Retinal pigment epithelial cell (primary cell): ENCODE measurements around the gene RPS16.
"Not testable (repeated sequence)": the region's sequence is repeated elsewhere in the genome, so short reads cannot be mapped to it uniquely, and the experiment has no call there.

ENCODE experiments used
- DNase-seq: peaks from one replicate; pipeline ENCODE4 v3.0.0-alpha.2; 2010; ENCODE audit warnings: low read depth
- H3K4me3 ChIP-seq: 2 replicates; pipeline ENCODE4 v1.5.1; 2011; ENCODE audit warnings: mild to moderate bottlenecking, low read length, control low read depth, moderate library complexity
- TF ChIP-seq, protein P1 (sequence below): conservative IDR thresholded peaks from 2 replicates; pipeline ENCODE4 v1.5.1; 2011; ENCODE audit warnings: low read depth, low read length, control low read depth, inconsistent platforms

Gene RPS16

DNA sequence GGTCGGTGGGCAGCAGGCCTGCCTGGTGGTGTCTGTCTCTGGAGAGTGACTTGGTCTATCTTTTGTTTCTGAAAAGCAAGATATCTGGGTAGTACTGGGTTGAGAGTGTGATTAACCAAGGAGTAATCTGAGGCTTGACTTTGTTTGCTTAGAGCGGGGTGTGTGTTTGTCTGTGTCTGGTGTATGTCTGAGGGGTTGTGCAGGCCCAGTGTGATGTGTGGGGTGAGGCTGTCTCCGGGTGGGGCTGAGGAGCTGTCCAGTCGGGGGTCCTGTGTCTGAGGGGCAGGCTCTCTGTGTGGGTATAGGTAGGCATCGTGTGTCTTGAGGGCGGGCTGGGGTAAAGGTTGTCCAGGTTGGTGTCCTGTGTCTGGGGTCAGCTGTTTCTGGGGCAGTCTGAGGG is 33.8 kb upstream of the RPS16 start:
- DNase-seq = no peak
- TF ChIP-seq, protein P1, sequence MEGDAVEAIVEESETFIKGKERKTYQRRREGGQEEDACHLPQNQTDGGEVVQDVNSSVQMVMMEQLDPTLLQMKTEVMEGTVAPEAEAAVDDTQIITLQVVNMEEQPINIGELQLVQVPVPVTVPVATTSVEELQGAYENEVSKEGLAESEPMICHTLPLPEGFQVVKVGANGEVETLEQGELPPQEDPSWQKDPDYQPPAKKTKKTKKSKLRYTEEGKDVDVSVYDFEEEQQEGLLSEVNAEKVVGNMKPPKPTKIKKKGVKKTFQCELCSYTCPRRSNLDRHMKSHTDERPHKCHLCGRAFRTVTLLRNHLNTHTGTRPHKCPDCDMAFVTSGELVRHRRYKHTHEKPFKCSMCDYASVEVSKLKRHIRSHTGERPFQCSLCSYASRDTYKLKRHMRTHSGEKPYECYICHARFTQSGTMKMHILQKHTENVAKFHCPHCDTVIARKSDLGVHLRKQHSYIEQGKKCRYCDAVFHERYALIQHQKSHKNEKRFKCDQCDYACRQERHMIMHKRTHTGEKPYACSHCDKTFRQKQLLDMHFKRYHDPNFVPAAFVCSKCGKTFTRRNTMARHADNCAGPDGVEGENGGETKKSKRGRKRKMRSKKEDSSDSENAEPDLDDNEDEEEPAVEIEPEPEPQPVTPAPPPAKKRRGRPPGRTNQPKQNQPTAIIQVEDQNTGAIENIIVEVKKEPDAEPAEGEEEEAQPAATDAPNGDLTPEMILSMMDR = no peak
- no peak overlapping the region for H3K4me3 ChIP-seq

DNA sequence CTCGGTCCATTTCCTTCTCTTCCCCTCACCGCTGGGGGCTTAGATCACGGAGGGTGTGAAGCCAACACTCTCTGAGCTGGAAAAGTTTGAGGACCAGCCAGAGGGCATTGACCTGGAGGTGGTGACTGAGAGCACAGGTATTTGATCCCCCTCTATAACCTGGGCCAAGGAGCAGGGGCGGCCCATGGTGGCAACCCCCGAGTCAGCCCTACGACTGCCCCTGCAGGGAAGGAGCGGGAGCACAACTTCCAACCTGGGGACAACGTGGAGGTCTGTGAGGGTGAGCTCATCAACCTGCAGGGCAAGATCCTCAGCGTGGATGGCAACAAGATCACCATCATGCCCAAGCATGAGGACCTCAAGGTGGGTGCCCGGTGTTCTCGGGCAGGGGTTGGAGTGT is 33.3 kb upstream of the RPS16 start:
- TF ChIP-seq, protein P1 = no peak

DNA sequence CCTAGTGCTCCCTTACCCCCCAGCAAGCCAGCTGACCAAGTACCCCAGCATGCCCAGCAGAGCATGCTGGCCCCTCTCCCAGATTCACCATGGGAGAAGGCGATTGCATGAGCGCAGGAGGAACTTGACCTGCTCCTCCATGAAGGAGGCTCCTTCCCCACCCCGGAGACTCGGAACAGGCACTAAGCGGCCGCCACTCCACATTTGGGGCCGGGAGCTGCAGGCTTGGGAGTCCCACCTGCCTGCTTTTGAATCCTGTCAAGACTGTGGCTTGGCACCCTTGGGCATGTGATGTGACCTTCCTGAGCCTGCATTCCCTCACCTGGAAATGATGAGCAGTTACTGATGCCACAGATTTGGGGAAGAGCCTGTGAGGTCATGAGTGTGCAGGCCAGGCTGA is 32.2 kb upstream of the RPS16 start:
- no peak for DNase-seq
- H3K4me3 ChIP-seq = no peak overlapping the region
- TF ChIP-seq, protein P1 = no peak

More for the DNA sequence above, 33.3 kb upstream of the RPS16 start:
- no peak for DNase-seq
- H3K4me3 ChIP-seq = no peak overlapping the region

DNA sequence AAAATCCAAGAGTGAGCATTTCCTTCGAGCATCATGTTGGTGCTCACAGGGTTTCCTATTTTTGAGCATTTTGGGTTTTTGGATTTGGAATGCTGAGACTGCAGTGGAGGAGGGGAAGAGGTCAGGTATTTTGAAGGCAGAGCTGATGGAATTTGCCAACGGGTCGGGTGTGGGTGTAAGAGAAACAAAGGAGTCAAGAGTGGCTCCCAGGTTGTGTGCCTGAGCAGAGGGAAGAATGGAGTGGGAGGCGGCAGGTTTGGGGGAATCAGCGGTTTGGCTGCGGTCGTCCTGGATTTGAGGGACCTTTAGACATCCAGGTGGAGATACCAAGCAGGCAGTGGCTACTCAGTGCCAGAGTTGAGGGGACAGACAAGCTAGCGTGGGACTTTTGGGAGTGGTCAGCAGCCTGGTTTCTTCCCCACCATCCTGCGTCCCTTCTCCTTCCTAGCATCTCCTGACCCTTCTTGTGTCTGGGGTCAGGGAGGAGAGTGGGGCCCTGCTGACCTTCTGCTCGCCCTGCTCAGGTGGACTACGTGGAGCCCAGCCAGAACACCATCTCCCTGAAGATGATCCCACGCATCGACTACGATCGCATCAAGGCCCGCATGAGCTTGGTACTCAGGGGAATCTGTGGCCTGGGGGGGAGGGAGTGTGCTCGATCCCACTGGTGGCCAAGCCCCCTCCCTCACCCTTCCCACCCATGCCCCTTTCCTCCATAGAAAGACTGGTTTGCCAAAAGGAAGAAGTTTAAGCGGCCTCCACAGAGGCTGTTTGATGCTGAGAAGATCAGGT is 30.4 kb upstream of the RPS16 start:
- DNase-seq = no peak
- TF ChIP-seq, protein P1 = no peak
- H3K4me3 ChIP-seq = no peak overlapping the region

DNA sequence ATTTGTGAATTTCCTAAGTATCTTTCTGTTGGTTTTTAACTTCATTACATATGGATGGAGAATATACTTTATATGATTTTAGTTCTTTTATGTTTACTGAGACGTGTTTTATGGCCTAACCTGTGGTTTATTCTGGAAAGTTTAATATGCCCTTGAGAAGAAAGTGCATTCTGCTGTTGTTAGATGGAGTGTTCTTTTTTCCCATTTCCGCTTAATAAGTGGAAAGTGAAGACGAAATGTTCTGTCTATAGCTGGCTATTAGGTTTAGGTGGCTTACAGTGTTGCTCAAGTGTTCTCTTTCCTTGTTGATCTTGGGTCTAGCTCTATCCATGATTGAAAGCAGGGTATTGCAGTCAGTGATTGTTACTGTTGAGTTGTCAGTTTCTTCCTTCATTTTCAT is 27.7 kb upstream of the RPS16 start:
- DNase-seq = no peak
- TF ChIP-seq, protein P1 = no peak
- no peak overlapping the region for H3K4me3 ChIP-seq

DNA sequence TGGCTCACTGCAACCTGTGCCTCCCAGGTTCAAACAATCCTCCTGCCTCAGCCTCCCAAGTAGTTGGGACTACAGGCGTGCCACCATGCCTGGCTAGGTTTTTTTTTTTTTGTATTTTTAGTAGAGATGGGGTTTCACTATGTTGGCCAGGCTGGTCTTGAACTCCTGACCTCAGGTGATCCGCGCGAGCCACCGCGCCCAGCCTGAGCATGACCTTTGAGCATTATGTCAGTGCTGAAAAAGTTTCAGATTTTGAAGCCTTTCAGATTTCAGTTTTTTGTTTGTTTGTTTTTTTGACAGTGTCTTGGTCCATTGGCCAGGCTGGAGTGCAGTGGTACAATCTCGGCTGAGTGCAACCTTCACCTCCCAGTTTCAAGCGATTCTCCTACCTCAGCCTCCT is 15.5 kb upstream of the RPS16 start:
- DNase-seq, H3K4me3 ChIP-seq: not testable (repeated sequence)

DNA sequence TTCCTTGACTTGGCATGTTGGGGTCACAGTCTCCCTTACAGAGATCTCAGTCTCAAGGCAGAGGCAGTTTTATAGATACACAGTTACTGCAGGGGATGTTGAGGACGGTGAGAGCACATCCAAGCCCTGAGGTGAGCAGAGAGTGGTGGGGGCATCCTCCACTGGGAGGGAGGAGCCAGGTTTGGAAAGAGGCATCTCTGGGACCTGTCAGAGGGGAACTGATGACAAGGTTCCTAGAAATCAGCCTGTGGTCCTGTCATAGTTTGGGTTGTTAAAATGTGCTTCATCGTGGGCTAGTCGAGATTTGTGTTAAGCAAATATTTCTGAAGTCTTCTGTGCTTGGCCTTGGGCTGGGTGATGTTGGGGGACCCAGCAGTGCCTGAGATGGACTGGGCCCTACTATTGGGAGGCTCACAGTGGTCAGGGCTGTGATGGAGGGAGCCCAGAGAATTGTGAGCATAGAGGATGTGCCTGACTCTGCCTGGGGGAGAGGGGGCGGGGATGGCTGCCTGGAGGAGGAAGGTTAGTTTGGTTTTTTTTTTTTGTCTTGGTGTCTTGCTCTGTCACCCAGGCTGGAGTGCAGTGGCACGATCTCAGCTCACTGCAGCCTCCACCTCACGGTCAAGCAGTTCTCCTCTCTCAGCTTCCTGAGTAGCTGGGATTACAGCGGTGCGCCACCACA is 13.5 kb upstream of the RPS16 start:
- no peak for DNase-seq
- TF ChIP-seq, protein P1 = no peak
- H3K4me3 ChIP-seq = no peak overlapping the region
